HepG2 (cell line): ENCODE data around the gene AZU1. TPM values are rescaled to one million over a fixed set of nuclear protein-coding genes. Genes with fewer than 3 reads are reported as not detected.

Experiments
- AGO2 ChIP-seq: fragments of 200-400 bp; formaldehyde crosslinking; optimal IDR thresholded peaks from 2 replicates; pipeline ENCODE3; 2017; ENCODE audit warnings: mild to moderate bottlenecking, low read depth, low read length, moderate library complexity
- GMEB2 ChIP-seq: IDR thresholded peaks from 2 replicates; pipeline ENCODE4 v1.6.1; 2016; ENCODE audit warnings: missing biosample characterization, missing genetic modification reagents, low read depth
- HCFC1 ChIP-seq: fragments of 150-350 bp; IDR thresholded peaks from 2 replicates; pipeline ENCODE4 v1.6.1; 2014; ENCODE audit warnings: low read depth, low read length
- KLF15 ChIP-seq: sonication (generic); formaldehyde crosslinking; IDR thresholded peaks from 2 replicates; pipeline ENCODE4 v1.8.1; 2023; ENCODE audit warnings: borderline replicate concordance, mild to moderate bottlenecking, inconsistent platforms, missing genetic modification reagents, mixed read lengths
- MED1 ChIP-seq: sonication (generic); formaldehyde crosslinking; IDR thresholded peaks from 2 replicates; pipeline ENCODE4 v1.4.0; 2020; ENCODE audit warnings: missing genetic modification reagents
- POGZ ChIP-seq: sonication (generic); formaldehyde crosslinking; IDR thresholded peaks from 2 replicates; pipeline ENCODE4 v1.4.0; 2020; ENCODE audit warnings: mild to moderate bottlenecking, missing genetic modification reagents
- SCMH1 ChIP-seq: sonication (generic); formaldehyde crosslinking; IDR thresholded peaks from 2 replicates; pipeline ENCODE4 v1.9.0; 2021; ENCODE audit warnings: missing genetic modification reagents, mild to moderate bottlenecking, borderline replicate concordance
- SNAI1 ChIP-seq: sonication (generic); formaldehyde crosslinking; IDR thresholded peaks from 2 replicates; pipeline ENCODE4 v1.5.0; 2020; ENCODE audit warnings: mild to moderate bottlenecking, missing genetic modification reagents, borderline replicate concordance
- ZBTB37 ChIP-seq: sonication (generic); formaldehyde crosslinking; IDR thresholded peaks from 2 replicates; pipeline ENCODE4 v1.4.0; 2020; ENCODE audit warnings: mild to moderate bottlenecking, missing genetic modification reagents
- ZNF264 ChIP-seq: sonication (generic); formaldehyde crosslinking; IDR thresholded peaks from 2 replicates; pipeline ENCODE4 v1.4.0; 2020; ENCODE audit warnings: missing genetic modification reagents
- ZNF318 ChIP-seq: sonication (generic); formaldehyde crosslinking; IDR thresholded peaks from 2 replicates; pipeline ENCODE4 v1.4.0; 2020; ENCODE audit warnings: mild to moderate bottlenecking, missing genetic modification reagents
- ZNF567 ChIP-seq: sonication (generic); formaldehyde crosslinking; IDR thresholded peaks from 2 replicates; pipeline ENCODE4 v1.8.1; 2023; ENCODE audit warnings: mild to moderate bottlenecking, missing genetic modification reagents, borderline replicate concordance
- ZNF713 ChIP-seq: sonication (generic); formaldehyde crosslinking; IDR thresholded peaks from 2 replicates; pipeline ENCODE4 v1.4.0; 2020; ENCODE audit warnings: mild to moderate bottlenecking, missing genetic modification reagents
- ZNF766 ChIP-seq: sonication (generic); formaldehyde crosslinking; IDR thresholded peaks from 2 replicates; pipeline ENCODE4 v1.5.0; 2020; ENCODE audit warnings: missing genetic modification reagents, borderline replicate concordance
- polyA plus RNA-seq, 8 experiments: library from polyadenylated mRNA; depleted of rRNA in 3 of 8; stranded (reverse) in 7 of 8; unstranded in 1 of 8; fragments of >200 nt; fragmentation: Illumina TruSeq in 4 of 8; extraction: Trizol in 4 of 8; gene quantifications; 2 replicates each; pipeline versions ENCODE4 v1.2.1 to v1.2.3, GENCODE V29; 2011 to 2016; ENCODE audit warnings: low read depth in 4 of 8, missing spikeins in 1 of 8, mixed read lengths in 1 of 8; ENCODE audit not compliant: insufficient read depth in 1 of 8
- total RNA-seq, 5 experiments: library from RNA; depleted of rRNA; stranded (reverse); fragments of >200 nt; fragmentation: Illumina TruSeq; extraction: Trizol; gene quantifications; 2 replicates each; pipeline ENCODE4 v1.2.3, GENCODE V29; 2016; ENCODE audit warnings: low read depth in 1 of 5
- TF ChIP-seq, protein P1 (sequence below): IDR thresholded peaks from 2 replicates; pipeline ENCODE4 v1.6.1; 2016; ENCODE audit warnings: low read depth, borderline replicate concordance

AZU1 gene
- total and polyA plus RNA-seq, 2 of the 13 experiments (the other 11 are each of a cell fraction or from before 2014, with no cell fraction given), result not detected

GRCh38 chr19:778910-779653, 48.6 kb upstream of the AZU1 start (continued):
- TF ChIP-seq ZNF318 (no peak), SNAI1 (CRISPR knock-in tag) (0 out of 2 replicates have a peak, but pooled peaks have one; percentile 29), MED1 (peak; percentile 87), ZNF766 (CRISPR knock-in tag) (peak; percentile 87; the same call in 1 of the 2 replicates), HCFC1 (no peak), KLF15 (CRISPR knock-in tag) (no peak), ZNF264 (CRISPR knock-in tag) (peak; percentile 96), ZNF713 (CRISPR knock-in tag) (no peak), AGO2 (no peak), GMEB2 (CRISPR knock-in tag) (no peak), ZNF567 (no peak), POGZ (no peak), SCMH1 (CRISPR knock-in tag) (no peak), ZBTB37 (CRISPR knock-in tag) (no peak)
- TF ChIP-seq, protein P1, sequence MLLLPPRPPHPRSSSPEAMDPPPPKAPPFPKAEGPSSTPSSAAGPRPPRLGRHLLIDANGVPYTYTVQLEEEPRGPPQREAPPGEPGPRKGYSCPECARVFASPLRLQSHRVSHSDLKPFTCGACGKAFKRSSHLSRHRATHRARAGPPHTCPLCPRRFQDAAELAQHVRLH (CRISPR knock-in tag), result peak; percentile 90; the same call in 1 of the 2 replicates
